IMR-90 (cell line): Measurements from ENCODE around the gene ATP2B2. TPM values are rescaled to one million over a fixed set of nuclear protein-coding genes. Genes with fewer than 3 reads are reported as not detected.
A peak's percentile ranks its signal among the peaks of the same experiment; 100 is the strongest.

Experiments
- ATAC-seq: fragments of 200-7000 bp; cut with Tn5 transposase; 2 replicates; pipeline ENCODE4 v1.9.1; 2020; ENCODE audit warnings: low read depth, mild to moderate bottlenecking, moderate library complexity
- BruUV-seq: library from RNA; stranded (reverse); fragments of 400-500 nt; replicated peaks from 2 replicates; lab custom pipeline; 2021; lab: Mats Ljungman, UMichigan
- CTCF ChIA-PET: fragments of 300-600 bp; formaldehyde crosslinking; extraction: SDS; loops from one replicate; lab custom pipeline; 2021; ENCODE audit warnings: antibody characterized with exemption; lab: Yijun Ruan, JAX
- POLR2A ChIA-PET: fragments of 300-600 bp; sonication (Branson Sonifier 250); formaldehyde crosslinking; loops from one replicate; lab custom pipeline; 2022; ENCODE audit warnings: antibody characterized with exemption; ENCODE audit not compliant: unreplicated experiment; lab: Charles Lee
- DNase-seq: peaks from one replicate; pipeline ENCODE4 v3.0.0; 2013
- H2AFZ ChIP-seq: replicated peaks from 2 replicates; pipeline ENCODE3; 2013; ENCODE audit warnings: low read length, mild to moderate bottlenecking; ENCODE audit not compliant: poor library complexity
- H2AK5ac ChIP-seq: 2 replicates; pipeline ENCODE4 v1.6.1; 2013; ENCODE audit warnings: low read depth, low read length, inconsistent platforms
- H2AK9ac ChIP-seq: replicated peaks from 2 replicates; pipeline ENCODE3; 2013; ENCODE audit warnings: mild to moderate bottlenecking, low read depth, low read length, moderate library complexity; ENCODE audit not compliant: poor library complexity
- H2BK120ac ChIP-seq: 2 replicates; pipeline ENCODE4 v1.6.1; 2013; ENCODE audit warnings: low read depth, low read length, inconsistent platforms
- H2BK15ac ChIP-seq: 3 replicates; pipeline ENCODE4 v1.6.1; 2013; ENCODE audit warnings: low read depth, low read length, inconsistent platforms
- H2BK20ac ChIP-seq: 2 replicates; pipeline ENCODE4 v1.6.1; 2013; ENCODE audit warnings: low read depth, mild to moderate bottlenecking, inconsistent platforms, low read length, moderate library complexity
- H2BK5ac ChIP-seq: 2 replicates; pipeline ENCODE4 v1.6.1; 2013; ENCODE audit warnings: mild to moderate bottlenecking, low read depth, low read length, inconsistent platforms; ENCODE audit not compliant: poor library complexity, severe bottlenecking
- H3K14ac ChIP-seq: replicated peaks from 2 replicates; pipeline ENCODE4 v1.6.1; 2013; ENCODE audit warnings: low read depth, low read length, inconsistent platforms
- H3K18ac ChIP-seq: 2 replicates; pipeline ENCODE4 v1.6.1; 2013; ENCODE audit warnings: low read depth, low read length, control low read depth
- H3K23ac ChIP-seq: 2 replicates; pipeline ENCODE4 v1.6.1; 2013; ENCODE audit warnings: low read depth, low read length, inconsistent platforms
- H3K27ac ChIP-seq: 2 replicates; pipeline ENCODE4 v1.5.1; 2013; ENCODE audit warnings: mild to moderate bottlenecking, control low read depth, low read length; ENCODE audit not compliant: insufficient read depth
- H3K27me3 ChIP-seq: 2 replicates; pipeline ENCODE4 v1.6.1; 2013; ENCODE audit warnings: low read length; ENCODE audit not compliant: control insufficient read depth, insufficient read depth
- H3K36me3 ChIP-seq: 2 replicates; pipeline ENCODE4 v1.6.1; 2013; ENCODE audit warnings: low read length, mixed read lengths; ENCODE audit not compliant: control insufficient read depth, insufficient read depth
- H3K4ac ChIP-seq: 2 replicates; pipeline ENCODE4 v1.6.1; 2013; ENCODE audit warnings: low read depth, low read length, inconsistent platforms
- H3K4me1 ChIP-seq: 2 replicates; pipeline ENCODE4 v1.6.1; 2013; ENCODE audit warnings: low read length, mixed read lengths; ENCODE audit not compliant: control insufficient read depth, insufficient read depth
- H3K4me2 ChIP-seq: 2 replicates; pipeline ENCODE4 v1.6.1; 2013; ENCODE audit warnings: low read depth, mild to moderate bottlenecking, control low read depth, low read length, moderate library complexity
- H3K4me3 ChIP-seq: 2 replicates; pipeline ENCODE4 v1.5.1; 2013; ENCODE audit warnings: low read depth, mild to moderate bottlenecking, control low read depth, low read length, moderate library complexity; ENCODE audit not compliant: insufficient read depth
- H3K56ac ChIP-seq: 2 replicates; pipeline ENCODE4 v1.6.1; 2013; ENCODE audit warnings: low read length, inconsistent platforms; ENCODE audit not compliant: insufficient read depth; ENCODE audit errors: extremely low read depth
- H3K79me1 ChIP-seq, 2 experiments: 2 replicates each; pipeline ENCODE4 v1.6.1; 2013; ENCODE audit warnings: low read length in 2 of 2, inconsistent platforms in 1 of 2, low read depth in 1 of 2
- H3K9ac ChIP-seq: 2 replicates; pipeline ENCODE4 v1.6.1; 2013; ENCODE audit warnings: low read depth, low read length, control low read depth
- H3K9me1 ChIP-seq: 2 replicates; pipeline ENCODE4 v1.6.1; 2013; ENCODE audit warnings: low read length, inconsistent platforms; ENCODE audit not compliant: insufficient read depth
- H3K9me3 ChIP-seq: 2 replicates; pipeline ENCODE4 v1.6.1; 2013; ENCODE audit warnings: low read length; ENCODE audit not compliant: control insufficient read depth, insufficient read depth
- H4K20me1 ChIP-seq: 2 replicates; pipeline ENCODE4 v1.6.1; 2013; ENCODE audit warnings: low read length, inconsistent platforms; ENCODE audit not compliant: insufficient read depth
- H4K5ac ChIP-seq: 2 replicates; pipeline ENCODE4 v1.6.1; 2013; ENCODE audit warnings: mild to moderate bottlenecking, low read depth, low read length, control low read depth
- H4K8ac ChIP-seq, 2 experiments: 2 replicates each; pipeline ENCODE4 v1.6.1; 2013; ENCODE audit warnings: low read depth in 2 of 2, low read length in 2 of 2, control low read depth in 1 of 2, inconsistent platforms in 1 of 2
- H4K91ac ChIP-seq: 2 replicates; pipeline ENCODE4 v1.6.1; 2013; ENCODE audit warnings: low read depth, low read length, inconsistent platforms; ENCODE audit not compliant: insufficient read depth
- RAD21 ChIP-seq: IDR thresholded peaks from 2 replicates; pipeline ENCODE4 v1.6.1; 2012; ENCODE audit warnings: low read length, improper control_type of control experiment
- WGBS, 2 experiments: methylation state at CpG; one replicate each; pipeline versions ENCODE4 v1.1.5 to v1.1.7; 2013; ENCODE audit warnings: missing lambda C conversion rate in 2 of 2; ENCODE audit not compliant: insufficient read length in 1 of 2; ENCODE audit errors: extremely low coverage in 2 of 2; 5-methylcytosine and 5-hydroxymethylcytosine counted together
- dilution Hi-C: fragments of 300-500 bp; cut with HindIII; formaldehyde crosslinking; loops from one replicate; pipeline ENCODE4 v1.14.3; 2018; ENCODE audit warnings: low sequenced_read_pairs; ENCODE audit not compliant: unreplicated experiment
- in situ Hi-C: fragments of 300-500 bp; cut with MboI; formaldehyde crosslinking; loops from 3 replicates; pipeline ENCODE4 v1.14.3; 2019; ENCODE audit warnings: low sequenced_read_pairs, inconsistent platforms, mixed read lengths
- intact Hi-C: fragments of 100-400 bp; cut with micrococcal nuclease; formaldehyde crosslinking; loops from 2 replicates; pipeline ENCODE4 v1.10.0; 2022
- polyA plus RNA-seq, 3 experiments: library from polyadenylated mRNA; depleted of rRNA; stranded (reverse); fragments of >200 nt; gene quantifications; 2 replicates each; pipeline ENCODE4 v1.2.3, GENCODE V29; 2012; ENCODE audit warnings: low replicate concordance in 1 of 3
- total RNA-seq: library from RNA; depleted of rRNA; stranded (reverse); fragments of >200 nt; gene quantifications from 2 replicates; pipeline ENCODE4 v1.2.3, GENCODE V29; 2012

Gene ATP2B2
- total and polyA plus RNA-seq, 2 of the 4 experiments (the other 2 are of a cell fraction), result under 0.01 to 0.02 TPM

DNA sequence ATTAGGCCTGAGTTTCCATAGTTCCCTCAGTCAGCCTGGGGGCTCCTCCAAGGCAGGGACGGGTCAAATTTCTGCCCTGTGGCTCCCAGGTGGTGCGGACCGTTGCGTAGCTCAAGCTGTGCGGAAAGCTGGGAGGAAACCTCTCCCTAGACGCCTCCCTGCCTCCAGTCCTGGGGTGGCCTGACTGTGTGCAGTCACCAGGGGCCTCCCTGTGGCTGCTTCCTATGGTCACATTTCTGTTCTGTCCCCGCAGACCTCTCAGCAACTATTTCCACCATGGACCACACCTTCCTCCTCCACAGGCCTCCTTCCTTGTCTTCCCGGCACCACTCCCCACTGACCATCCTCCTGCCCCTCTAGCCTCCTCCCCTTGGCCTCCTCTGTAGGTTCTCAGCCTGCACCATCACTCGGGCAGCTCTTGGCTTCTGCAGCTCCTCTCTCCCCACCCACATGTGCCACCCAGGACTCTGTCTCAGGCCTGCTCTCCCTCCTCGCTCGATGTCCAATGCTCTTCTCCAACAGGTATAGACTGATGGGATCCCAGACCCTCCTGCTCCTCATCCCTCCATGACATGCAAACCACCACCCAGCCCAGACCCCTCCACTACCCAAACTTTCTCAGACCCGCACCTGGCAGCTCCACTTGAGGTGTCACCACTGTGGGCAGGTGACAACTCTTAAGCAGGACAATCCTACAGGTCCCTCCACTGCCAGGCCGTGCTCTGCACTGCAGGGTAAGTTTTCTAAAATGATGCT, 157.6 kb downstream of the ATP2B2 start:
- H2AK5ac ChIP-seq, result 0 out of 2 replicates have a peak overlapping the region, but pooled peaks have one; percentile 16
- H3K4me3 ChIP-seq, result no peak overlapping the region
- no peak overlapping the region for H2BK120ac ChIP-seq
- no peak overlapping the region for H2BK15ac ChIP-seq
- no peak overlapping the region for H4K5ac ChIP-seq
- WGBS, 2 experiments, result 71% methylated on average over 6 of the region's 13 CpGs; no CpG with 5 or more reads in 1 of the 2 experiments
- POLR2A ChIA-PET, result no interaction called here
- peaks cover 10% of the 10 kb centered on the region for H3K4me1 ChIP-seq
- H3K14ac ChIP-seq, result no peak overlapping the region
- no peak overlapping the region for H3K4me2 ChIP-seq
- in situ Hi-C loops, result no loop called here
- H3K27me3 ChIP-seq, result peaks cover 2% of the 10 kb centered on the region; the same call in 1 of the 2 replicates
- no peak overlapping the region for H3K4ac ChIP-seq
- TF ChIP-seq RAD21, result no peak
- no peaks in the 10 kb centered on the region for H3K79me1 ChIP-seq
- no TSS peak for BruUV-seq
- H3K56ac ChIP-seq, result no peak overlapping the region
- H3K27ac ChIP-seq, result no peak overlapping the region
- no peak overlapping the region for H2BK5ac ChIP-seq
- H3K9me3 ChIP-seq, result no peaks in the 10 kb centered on the region
- peaks cover 9% of the 10 kb centered on the region; the same call in 1 of the 2 replicates for H3K9me1 ChIP-seq
- dilution Hi-C loops, result no loop called here
- H2AK9ac ChIP-seq, result no peak overlapping the region
- DNase-seq (no peak), ATAC-seq (no peak)
- H3K36me3 ChIP-seq, result no peaks in the 10 kb centered on the region
- CTCF ChIA-PET, result no interaction called here
- H4K8ac ChIP-seq, result no peak overlapping the region
- no peak overlapping the region for H3K9ac ChIP-seq
- no peak overlapping the region for H3K18ac ChIP-seq
- peaks cover 6% of the 10 kb centered on the region; the same call in 1 of the 2 replicates for H4K20me1 ChIP-seq
- H2AFZ ChIP-seq, result no peak overlapping the region
- H4K91ac ChIP-seq, result no peak overlapping the region
- intact Hi-C loops, result no loop called here
- H3K23ac ChIP-seq, result no peak overlapping the region
- no peak overlapping the region for H2BK20ac ChIP-seq
